ENCODE measurements around the gene PHLDA2. TPM values are rescaled to one million over a fixed set of nuclear protein-coding genes. Genes with fewer than 3 reads are reported as not detected.
A peak's percentile ranks its signal among the peaks of the same experiment; 100 is the strongest.

PHLDA2 gene
- total RNA-seq, 1 experiment from 2014 or later, result 309 TPM

- H3K9me3 ChIP-seq (ENCODE audit: control insufficient read depth in 1 of 2, insufficient read depth in 1 of 2, low read depth in 1 of 2, low read length in 2 of 2), result no peaks in the 10 kb centered on the region
- POLR2A ChIA-PET, result interaction anchor here (0.6 to 2.4 kb wide), 8 partner anchors 10 to 354 kb away, joined by 3 to 10 read pairs (median 4); partner anchors contain the start of genes KCNQ1OT1 and PHLDA2
- H4K20me1 ChIP-seq (ENCODE audit: insufficient read depth), result no peaks in the 10 kb centered on the region
- no peaks in the 10 kb centered on the region for H3K9me2 ChIP-seq (ENCODE audit: insufficient read depth)
- H3K4me3 ChIP-seq (replicated peaks in 1 of 2; ENCODE audit: low read depth in 1 of 2, low read length in 2 of 2), result peak overlapping the region; percentile 55 to 63
- no peaks in the 10 kb centered on the region for H3K36me3 ChIP-seq (ENCODE audit: control insufficient read depth in 1 of 2, insufficient read depth in 2 of 2, low read length in 2 of 2)
- peak overlapping the region; percentile 95 for H3K4me2 ChIP-seq (ENCODE audit: low read length)
- peak overlapping the region; percentile 38; the same call in 1 of the 2 replicates for H3K9ac ChIP-seq (ENCODE audit: low read length)
- RAD21 ChIA-PET (ENCODE audit: low non-redundant PET in 1 of 2, low total read pairs in 2 of 2, uncharacterized antibody in 2 of 2, unreplicated experiment in 2 of 2), result interaction anchor here in 1 of 2 experiments (1.3 kb wide), 1 partner anchor 351 kb away, joined by 6 read pairs; no protein-coding TSS in a partner anchor
- H2AFZ ChIP-seq (ENCODE audit: low read depth, low read length, poor library complexity, severe bottlenecking), result no peak overlapping the region
- no peaks in the 10 kb centered on the region for H3K79me2 ChIP-seq (ENCODE audit: insufficient read depth, low read length)
- ATAC-seq (peak; percentile 52), DNase-seq (ENCODE audit: low read depth, low spot score) (no peak)
- H3K4me1 ChIP-seq (ENCODE audit: control insufficient read depth in 1 of 2, insufficient read depth in 2 of 2, low read length in 2 of 2), result peaks cover 6 to 32% of the 10 kb centered on the region in 2 experiments
- peak in 2 of 3 experiments; percentile 28 to 35; a peak in 3 of 6 replicates for TF ChIP-seq CTCF (IDR thresholded peaks at IDR 0.05 in 2 of 3, conservative IDR thresholded peaks at IDR 0.05 in 1 of 3; ENCODE audit: borderline replicate concordance in 1 of 3, insufficient read depth in 1 of 3, low read depth in 2 of 3, low read length in 2 of 3)
- TF ChIP-seq TCF7L2 (IDR thresholded peaks at IDR 0.05; ENCODE audit: borderline replicate concordance, extremely low read depth, insufficient read depth, insufficient read length), result no peak
- peak; percentile 21; the same call in 1 of the 2 replicates for TF ChIP-seq ZFX (IDR thresholded peaks at IDR 0.05)
- H3K27me3 ChIP-seq (ENCODE audit: insufficient read depth, low read length), result no peaks in the 10 kb centered on the region
- CTCF ChIA-PET, result interaction anchor here (1.5 to 13.7 kb wide), 2 partner anchors 206 to 352 kb away, joined by 4 to 337 read pairs; no protein-coding TSS in a partner anchor
- intact Hi-C loops (cut with micrococcal nuclease), result no loop called here
- peak overlapping the region; percentile 61; the same call in 1 of the 2 replicates for H3K27ac ChIP-seq (ENCODE audit: low read depth, low read length)
- BruUV-seq (replicated peaks), result TSS peak; percentile 81
Measured at GRCh38 chr11:2885017-2885677, 44.1 kb downstream of the PHLDA2 start.
